Non-pigmented ciliary epithelial cell (primary cell): ENCODE measurements around the gene VWA5A.
"Not testable (repeated sequence)": the region's sequence is repeated elsewhere in the genome, so short reads cannot be mapped to it uniquely, and the experiment has no call there.

Source experiments
- DNase-seq: peaks from one replicate; pipeline ENCODE4 v3.0.0-alpha.2; 2010; ENCODE audit warnings: low read depth

The VWA5A gene

DNA sequence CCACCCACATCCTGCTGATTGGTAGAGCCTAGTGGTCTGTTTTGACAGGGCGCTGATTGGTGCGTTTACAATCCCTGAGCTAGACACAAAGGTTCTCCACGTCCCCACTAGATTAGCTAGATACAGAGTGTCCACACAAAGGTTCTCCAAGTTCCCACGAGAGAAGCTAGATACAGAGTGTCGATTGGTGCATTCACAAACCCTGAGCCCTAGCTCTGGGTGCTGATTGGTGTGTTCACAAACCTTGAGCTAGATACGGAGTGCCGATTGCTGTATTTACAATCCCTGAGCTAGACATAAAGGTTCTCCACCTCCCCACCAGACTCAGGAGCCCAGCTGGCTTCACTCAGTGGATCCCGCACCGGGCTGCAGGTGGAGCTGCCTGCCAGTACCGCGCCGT lies 55.1 kb downstream of the VWA5A start:
- not testable (repeated sequence) for DNase-seq

- no peak for DNase-seq
Measured at GRCh38 chr11:124170801-124171586, 55.7 kb downstream of the VWA5A start.

GRCh38 chr11:124172101-124172500 lies 56.9 kb downstream of the VWA5A start:
- DNase-seq, result no peak

GRCh38 chr11:124172599-124172998 lies 57.3 kb downstream of the VWA5A start:
- no peak for DNase-seq

DNA sequence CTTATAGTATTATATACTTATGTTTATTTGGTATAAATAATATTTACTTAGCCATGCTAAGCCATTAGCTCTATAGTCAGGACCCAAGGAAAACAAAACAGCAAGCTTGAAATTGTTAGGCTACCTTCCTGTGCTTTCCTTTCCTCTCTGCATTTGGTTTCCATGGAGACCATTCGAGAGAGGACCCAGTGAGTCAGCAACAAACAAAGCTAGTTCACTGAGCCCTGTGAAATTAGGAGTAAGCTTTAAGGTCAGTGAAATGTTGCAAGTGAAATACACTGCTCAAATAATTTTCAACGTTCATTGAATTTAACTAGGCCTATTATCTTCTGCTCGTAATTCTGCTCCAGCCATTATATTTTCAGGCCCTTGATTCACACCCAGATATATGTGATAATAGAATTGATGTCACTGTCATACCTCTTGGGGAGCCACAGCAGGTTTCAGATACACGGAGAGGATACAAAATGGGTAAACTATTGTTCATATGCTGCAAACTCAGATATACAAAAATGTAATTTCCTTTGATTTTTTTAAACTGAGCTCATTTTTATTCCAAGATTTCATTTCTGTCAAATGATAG lies 58.8 kb downstream of the VWA5A start:
- DNase-seq, result peak; percentile 55

DNA sequence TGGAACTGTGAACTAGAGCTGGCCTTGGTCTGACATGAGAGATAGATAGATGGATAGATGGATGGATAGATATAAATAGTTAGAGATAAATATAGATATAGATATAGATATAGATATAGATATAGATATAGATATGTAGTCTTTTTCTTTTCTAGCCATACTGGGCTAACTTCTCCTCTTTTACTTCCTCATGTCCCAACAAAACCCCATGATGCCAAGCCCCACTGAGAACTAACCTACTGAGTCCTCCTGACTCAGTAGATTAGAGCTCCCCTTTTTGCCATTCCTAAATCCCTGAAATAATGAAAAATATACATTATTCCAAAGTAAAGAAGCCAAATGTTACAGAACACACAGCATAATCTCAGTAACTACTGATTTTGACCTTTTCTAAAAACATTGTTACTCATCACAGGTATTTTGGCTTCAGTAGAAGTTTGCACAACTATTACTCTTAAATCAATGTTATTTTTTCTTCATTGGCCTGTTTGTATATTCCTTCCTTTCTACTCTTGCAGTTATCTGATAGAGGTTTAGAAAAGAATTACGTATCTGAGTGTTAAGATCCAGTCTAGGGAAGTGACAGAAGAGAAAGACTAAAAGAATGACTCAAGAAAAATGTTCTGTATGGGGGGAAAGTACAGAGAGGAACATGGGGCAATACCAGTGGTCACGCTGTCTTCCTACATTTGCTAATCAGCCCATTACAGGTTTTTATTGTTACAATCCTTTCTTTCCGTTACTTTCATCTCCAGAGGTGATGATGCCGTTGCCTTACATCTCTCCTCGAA lies 61.9 kb downstream of the VWA5A start:
- no peak for DNase-seq

DNA sequence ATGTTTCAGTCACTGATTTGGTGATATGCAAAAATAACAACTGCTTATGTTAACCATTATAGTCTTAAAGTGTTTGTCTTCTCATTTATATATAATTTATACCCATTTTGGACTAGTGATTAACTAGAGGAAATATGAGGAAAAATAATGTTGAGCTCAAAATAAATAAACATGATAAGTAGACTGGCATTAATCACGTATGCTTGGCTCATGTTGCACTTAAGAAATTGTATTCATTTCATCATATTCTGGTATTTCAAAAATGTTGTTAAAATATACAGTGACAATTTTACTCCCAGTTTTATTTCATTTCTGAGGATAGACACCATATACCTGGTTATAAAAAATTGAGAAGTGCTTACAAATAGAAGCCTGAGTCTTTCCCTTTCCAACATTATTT lies 64.1 kb downstream of the VWA5A start:
- no peak for DNase-seq

DNA sequence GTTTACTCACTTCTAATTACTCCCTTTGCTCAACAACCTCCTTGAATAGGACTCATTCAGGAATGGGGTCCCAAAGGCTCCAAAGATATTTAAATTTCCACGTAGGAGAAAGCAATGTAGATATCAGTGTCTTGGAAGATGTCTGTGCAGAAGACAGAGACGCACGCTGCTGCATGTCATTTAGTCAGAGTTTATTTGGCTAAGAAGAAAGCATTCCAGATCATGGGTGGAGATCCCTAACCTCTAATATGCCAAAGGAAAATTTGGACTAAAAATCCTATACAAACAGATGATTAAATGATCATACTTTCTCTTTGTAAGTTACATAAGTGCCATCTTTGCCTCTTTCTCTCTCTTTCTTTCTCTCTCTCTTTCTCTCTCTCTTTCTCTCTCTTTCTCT lies 67.8 kb downstream of the VWA5A start, which contains the start of gene OR10D3:
OR10D3 (plus strand) TSS at position 278 of the 400 bp plus-strand sequence. CDS start 1,925 bp downstream, outside the sequence.
- DNase-seq, result no peak

- DNase-seq, result no peak
Measured at GRCh38 chr11:124190298-124191139, 75.3 kb downstream of the VWA5A start.

- no peak for DNase-seq
Measured at GRCh38 chr11:124193221-124194010, 78.2 kb downstream of the VWA5A start.

GRCh38 chr11:124194293-124195188 lies 79.3 kb downstream of the VWA5A start:
- DNase-seq, result no peak

DNA sequence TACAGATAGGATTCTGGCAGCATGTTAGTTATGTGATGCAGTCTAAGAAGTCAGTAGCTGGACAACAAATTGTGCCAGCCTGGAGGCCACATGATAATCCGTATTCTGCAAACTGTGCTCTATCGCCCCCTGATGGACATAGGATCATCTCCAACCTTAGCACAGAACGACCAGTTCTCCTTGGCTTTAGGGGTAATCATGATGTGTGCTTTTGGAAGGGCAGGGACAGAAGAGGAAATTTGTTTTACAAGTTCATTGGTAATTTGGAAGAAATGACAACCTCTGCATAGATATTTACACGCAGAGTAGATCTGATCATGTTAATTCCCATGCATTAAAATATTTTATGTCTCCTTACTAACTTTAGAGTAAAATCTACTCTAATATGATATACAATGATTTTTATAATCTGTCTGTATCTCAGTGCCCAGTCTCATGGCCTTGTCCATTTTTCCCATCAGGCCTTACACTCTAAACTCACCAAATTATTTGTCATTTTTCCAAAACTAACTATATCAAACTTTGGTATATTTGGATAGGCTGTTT lies 80.0 kb downstream of the VWA5A start:
- peak; percentile 17 for DNase-seq
